H1 (cell line): ENCODE results near the gene SLC4A1AP. TPM values are rescaled to one million over a fixed set of nuclear protein-coding genes. Genes with fewer than 3 reads are reported as not detected.

Source experiments
- ATF2 ChIP-seq: IDR thresholded peaks from 2 replicates; pipeline ENCODE4 v1.6.1; 2012; ENCODE audit warnings: low read length, inconsistent platforms
- BACH1 ChIP-seq: IDR thresholded peaks from 2 replicates; pipeline ENCODE4 v1.6.1; 2012; ENCODE audit warnings: low read length, improper control_type of control experiment
- CBX5 ChIP-seq: fragments of 300-800, 300-1000 bp; sonication (generic); IDR thresholded peaks from 2 replicates; pipeline ENCODE4 v1.7.1; 2016; ENCODE audit warnings: antibody characterized with exemption, low read length, low read depth
- CEBPB ChIP-seq: IDR thresholded peaks from 2 replicates; pipeline ENCODE4 v1.6.1; 2012; ENCODE audit warnings: low read depth, low read length
- CHD7 ChIP-seq: fragments of 300-600 bp; sonication (generic); IDR thresholded peaks from 2 replicates; pipeline ENCODE4 v1.7.1; 2012; ENCODE audit warnings: low read length, moderate library complexity, mild to moderate bottlenecking, inconsistent platforms; ENCODE audit not compliant: insufficient replicate concordance
- GTF2F1 ChIP-seq: IDR thresholded peaks from 2 replicates; pipeline ENCODE4 v1.6.1; 2012; ENCODE audit warnings: low read depth, low read length, improper control_type of control experiment, borderline replicate concordance
- JUN ChIP-seq: IDR thresholded peaks from 2 replicates; pipeline ENCODE4 v1.6.1; 2011; ENCODE audit warnings: low read depth, mild to moderate bottlenecking, improper control_type of control experiment, low read length
- MAX ChIP-seq: IDR thresholded peaks from 2 replicates; pipeline ENCODE4 v1.6.1; 2012; ENCODE audit warnings: inconsistent platforms
- TAF1 ChIP-seq: IDR thresholded peaks from 2 replicates; pipeline ENCODE4 v1.6.1; 2011; ENCODE audit warnings: mild to moderate bottlenecking, low read depth, low read length
- TCF12 ChIP-seq: IDR thresholded peaks from 2 replicates; pipeline ENCODE4 v1.6.1; 2011; ENCODE audit warnings: low read depth, mild to moderate bottlenecking, low read length
- TEAD4 ChIP-seq: IDR thresholded peaks from 2 replicates; pipeline ENCODE4 v1.6.1; 2012; ENCODE audit warnings: low read depth, low read length, inconsistent platforms, mixed read lengths
- polyA plus RNA-seq, 7 experiments: library from polyadenylated mRNA; depleted of rRNA in 3 of 7; stranded (reverse) in 5 of 7; unstranded in 2 of 7; fragments of >200 nt in 5 of 7; fragments of 200-250 nt in 2 of 7; gene quantifications; 1 replicate in 5 of 7; 2 replicates in 1 of 7; 4 replicates in 1 of 7; pipeline versions ENCODE4 v1.2.1 to v1.2.3, GENCODE V29; 2011 to 2013; ENCODE audit warnings: missing spikeins in 2 of 7, mixed read lengths in 2 of 7
- total RNA-seq: library from RNA; stranded (reverse); fragmentation: NEBNext Ultra II Directional; extraction: Animal tissue kit (Norgen Biotek cat#: 25700); gene quantifications from 2 replicates; pipeline ENCODE4 v1.2.1, GENCODE V29; 2021

The SLC4A1AP gene
- total and polyA plus RNA-seq, 2 of the 8 experiments (the other 6 are each of a cell fraction or from before 2014, with no cell fraction given): 8.1 to 18.4 TPM

GRCh38 chr2:27721335-27721734, 57.6 kb downstream of the SLC4A1AP start (continued):
- TF ChIP-seq CHD7 (no peak), MAX (no peak), BACH1 (no peak), ATF2 (no peak), TEAD4 (no peak), CEBPB (no peak), TCF12 (no peak), JUN (no peak), TAF1 (no peak), CBX5 (no peak), GTF2F1 (no peak)
